GM12872 (cell line): ENCODE results near the gene IFNLR1.

Experiments used
- CTCF ChIP-seq: IDR thresholded peaks from 3 replicates; pipeline ENCODE4 v1.5.1; 2011; ENCODE audit warnings: low read depth, mild to moderate bottlenecking, low read length, moderate library complexity; ENCODE audit not compliant: insufficient read depth

Gene IFNLR1

DNA sequence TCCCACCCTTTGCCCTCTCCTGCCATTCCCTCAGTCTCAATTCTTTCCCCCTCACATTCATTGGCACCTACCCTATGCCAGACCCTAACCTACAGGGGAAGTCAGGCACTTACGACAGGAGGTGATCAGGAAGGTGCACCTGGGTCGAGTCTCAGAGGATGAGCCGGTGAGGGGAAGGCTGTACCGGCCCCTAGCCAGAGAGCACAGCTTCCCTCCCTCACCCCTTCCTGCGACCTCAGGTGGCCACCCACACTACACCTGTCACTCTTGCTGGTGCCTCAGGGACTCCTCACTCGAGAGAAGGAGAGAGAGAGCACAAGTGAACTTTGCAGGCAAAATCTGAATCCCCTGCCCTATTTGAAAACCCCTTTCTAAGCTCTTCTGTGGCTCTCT is 73.5 kb downstream of the IFNLR1 start:
- TF ChIP-seq CTCF: no peak

- peak; percentile 46; the same call in 2 of the 3 replicates for TF ChIP-seq CTCF
Measured at GRCh38 chr1:24111996-24112779, 74.9 kb downstream of the IFNLR1 start, which contains the start of gene MYOM3. Gene MYOM3 (minus strand): TSS chr1:24112135. CDS start chr1:24108636, 3,499 bp downstream.

DNA sequence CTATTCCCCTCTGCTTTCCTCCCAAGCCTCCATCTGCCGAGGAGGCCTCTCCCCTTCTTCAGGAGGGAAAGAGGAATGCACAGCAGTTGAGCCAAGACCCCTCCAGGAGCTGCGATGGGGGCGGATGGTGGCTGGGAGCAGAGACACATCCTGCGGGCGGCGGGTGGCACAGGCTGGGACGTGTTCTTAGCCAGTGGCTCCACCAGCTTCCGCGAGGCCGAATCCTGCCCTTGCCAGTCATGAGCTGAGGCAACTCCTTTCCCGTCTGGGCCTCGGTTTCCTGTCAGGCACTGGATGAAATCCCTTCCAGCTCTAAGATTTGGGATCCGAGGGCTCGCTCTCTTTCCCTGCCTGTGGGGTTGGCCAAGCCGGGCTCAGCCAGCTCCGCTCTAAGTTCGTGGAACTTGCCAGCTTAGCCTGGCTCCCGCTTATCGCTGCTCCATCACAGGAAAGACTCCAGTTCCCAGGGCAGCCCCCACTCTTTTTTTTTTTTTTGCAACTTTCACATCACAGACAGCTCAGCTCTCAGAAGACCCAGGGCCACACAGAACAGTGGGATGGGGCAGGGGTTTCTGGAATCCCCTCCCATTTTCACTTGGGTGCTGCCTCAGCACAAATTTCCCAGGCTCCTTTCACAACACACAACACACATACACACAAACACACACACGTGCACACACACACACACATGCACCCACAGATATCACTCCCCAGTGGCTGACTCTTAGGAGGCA is 75.7 kb downstream of the IFNLR1 start:
- no peak for TF ChIP-seq CTCF

DNA sequence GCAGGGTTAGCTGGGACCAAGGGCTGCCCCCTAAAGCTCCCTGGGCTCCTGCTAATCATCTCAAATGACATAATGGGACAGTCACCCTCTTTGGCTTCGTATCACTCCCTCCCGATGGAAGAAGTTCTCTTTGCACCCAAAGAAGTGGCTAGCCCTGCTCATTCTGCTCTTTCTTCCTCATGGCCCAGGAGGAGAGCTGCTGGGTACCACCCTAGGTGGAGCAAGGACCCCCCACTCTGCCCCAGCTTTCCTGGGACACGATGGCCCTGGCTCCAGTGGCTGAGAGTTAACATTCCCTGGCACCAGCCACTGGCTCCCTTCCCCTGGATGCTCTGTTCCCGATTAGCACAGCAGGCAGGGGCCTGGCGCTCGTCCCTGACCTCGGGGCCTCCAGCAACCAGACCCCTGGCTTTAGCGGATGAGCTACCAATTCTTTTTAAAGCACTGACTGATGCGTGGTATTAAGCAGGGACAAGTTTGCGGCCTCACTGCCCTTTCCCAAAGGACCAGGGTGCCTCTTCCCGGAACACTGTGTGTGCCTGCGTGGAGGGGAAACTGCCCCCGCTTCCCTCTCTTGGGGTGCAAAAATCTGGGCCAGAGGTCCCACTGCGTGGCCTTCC is 76.3 kb downstream of the IFNLR1 start:
- TF ChIP-seq CTCF: no peak

DNA sequence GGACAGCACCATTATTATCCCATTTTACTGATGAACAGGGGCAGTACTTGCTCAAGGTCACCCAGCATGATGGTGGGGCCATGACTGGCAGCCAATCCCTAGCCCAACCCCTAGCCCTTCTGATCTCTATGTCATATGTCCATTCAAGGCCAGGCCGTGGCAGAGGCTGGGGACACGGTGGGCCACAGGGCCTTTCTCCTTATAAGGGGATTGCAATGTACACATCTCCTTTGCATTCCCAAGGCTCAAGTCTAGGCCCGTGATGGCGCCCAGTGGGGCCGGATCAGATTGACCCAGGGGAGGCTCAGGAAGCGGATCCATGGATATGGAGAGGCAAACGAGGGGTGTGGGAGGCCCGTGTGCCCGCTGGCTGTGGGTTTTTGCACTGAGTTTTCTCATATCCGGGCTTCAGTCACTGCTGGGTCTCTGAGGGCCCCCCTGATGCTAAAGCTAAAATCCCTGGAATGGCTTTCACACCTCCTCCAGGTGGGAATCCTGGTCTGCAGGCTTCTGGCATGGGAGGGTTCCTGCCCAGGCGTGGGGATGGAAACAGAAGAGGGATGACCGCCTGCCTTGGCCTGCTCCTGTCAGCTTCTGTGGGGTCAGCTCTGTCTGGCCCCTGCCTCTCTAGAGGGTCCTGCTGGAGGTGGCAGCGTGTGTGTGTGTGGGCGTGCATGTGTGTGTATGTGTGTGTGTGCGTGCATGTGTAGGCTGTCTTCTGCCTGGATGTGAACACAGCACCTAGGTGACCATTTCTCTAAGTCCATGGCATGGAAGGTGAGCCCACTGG is 77.2 kb downstream of the IFNLR1 start:
- TF ChIP-seq CTCF: no peak

DNA sequence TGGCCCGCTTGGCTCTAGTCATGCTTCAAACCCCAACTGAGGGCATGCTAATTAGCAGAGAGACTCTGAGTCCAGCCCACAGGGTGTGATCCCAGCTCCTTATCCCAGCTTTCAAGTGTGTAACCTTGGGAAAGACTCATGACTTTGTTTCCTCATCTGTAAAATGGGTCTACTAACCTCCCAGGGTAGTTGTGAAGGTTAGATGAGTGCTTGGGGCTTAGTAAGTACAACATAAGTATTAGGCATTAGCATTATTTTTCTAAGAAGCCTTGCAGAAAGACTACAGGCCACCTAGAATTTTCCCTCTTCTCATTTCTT is 78.0 kb downstream of the IFNLR1 start:
- no peak for TF ChIP-seq CTCF
